ENCODE data around the gene TMEM243.

- no peak for TF ChIP-seq EZH2 (IDR thresholded peaks at IDR 0.05; ENCODE audit: insufficient read depth, poor library complexity, severe bottlenecking)
- TF ChIP-seq EZH2phosphoT487 (IDR thresholded peaks at IDR 0.05; ENCODE audit: insufficient read depth, low read depth), result no peak
Measured at GRCh38 chr7:87267239-87267900, 47.8 kb upstream of the TMEM243 start.
